Muscle layer of colon (tissue), 2 donors: ENCODE results near the gene KRT79.

Experiments
- H3K27ac ChIP-seq: one replicate; pipeline ENCODE4 v1.7.0; 2013; ENCODE audit warnings: low read depth, mild to moderate bottlenecking, low read length, moderate library complexity
- H3K27me3 ChIP-seq, 2 donors: one replicate each; pipeline ENCODE4 v1.7.0; 2013; ENCODE audit warnings: low read length in 2 of 2, mild to moderate bottlenecking in 2 of 2; ENCODE audit not compliant: insufficient read depth in 2 of 2, control insufficient read depth in 1 of 2
- H3K36me3 ChIP-seq: one replicate; pipeline ENCODE4 v1.7.0; 2013; ENCODE audit warnings: mild to moderate bottlenecking, low read length; ENCODE audit not compliant: insufficient read depth
- H3K4me1 ChIP-seq: one replicate; pipeline ENCODE4 v1.7.0; 2013; ENCODE audit warnings: mild to moderate bottlenecking, low read length; ENCODE audit not compliant: insufficient read depth
- H3K4me3 ChIP-seq, 2 donors: one replicate each; pipeline ENCODE4 v1.7.0; 2013; ENCODE audit warnings: low read length in 2 of 2, low read depth in 1 of 2, mild to moderate bottlenecking in 1 of 2, moderate library complexity in 1 of 2
- H3K9ac ChIP-seq: one replicate; pipeline ENCODE4 v1.7.0; 2013; ENCODE audit warnings: low read length
- H3K9me3 ChIP-seq: one replicate; pipeline ENCODE4 v1.7.0; 2013; ENCODE audit warnings: mild to moderate bottlenecking, low read length
- donor health status: abdominal sarcoma.
- donor health status: Adenocarcinoma of cecum.

The KRT79 gene

DNA sequence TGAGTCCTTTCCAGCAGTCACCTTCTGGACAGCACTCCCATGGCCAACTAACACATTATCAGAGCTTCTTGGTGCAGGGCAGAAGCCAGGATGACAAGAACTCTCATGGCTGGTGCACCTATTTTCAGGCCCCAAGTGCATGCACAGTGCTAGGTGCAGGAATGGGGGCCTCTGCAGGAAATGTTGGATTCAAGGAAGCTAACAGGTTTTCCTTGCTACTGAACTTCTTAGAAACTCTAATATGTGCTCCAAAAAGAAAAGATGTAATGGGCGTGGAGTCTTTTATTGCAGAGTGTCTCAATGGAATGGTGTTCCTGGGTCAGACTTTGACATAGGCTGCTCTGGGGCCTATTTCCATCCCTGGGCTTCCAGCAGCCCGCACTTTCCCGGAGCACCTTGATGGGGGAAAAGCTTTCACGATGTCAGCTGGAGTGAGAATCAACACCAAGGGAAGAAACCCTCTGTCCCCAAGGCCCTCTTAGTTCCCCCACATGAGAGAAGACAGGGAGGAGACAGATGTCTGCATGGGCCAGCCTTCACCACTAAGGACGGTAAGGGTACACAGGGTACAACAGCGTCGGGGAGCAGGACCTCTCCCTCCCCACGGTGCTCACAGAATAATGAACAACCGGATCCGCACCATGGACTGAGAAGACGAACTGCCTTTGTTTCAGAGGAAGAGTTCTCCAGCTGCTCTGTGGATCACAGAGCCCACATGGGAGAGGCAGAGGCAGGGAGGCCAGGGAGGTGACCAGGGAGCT is 45.1 kb downstream of the KRT79 start:
- Histone ChIP-seq H3K9me3 (no peaks in the 10 kb centered on the region), H3K9ac (no peak overlapping the region), H3K27ac (no peak overlapping the region), H3K36me3 (no peaks in the 10 kb centered on the region), H3K27me3 (peaks cover 0 to 23% of the 10 kb centered on the region in 2 donors), H3K4me1 (peaks cover 3% of the 10 kb centered on the region), H3K4me3 (no peak overlapping the region)

DNA sequence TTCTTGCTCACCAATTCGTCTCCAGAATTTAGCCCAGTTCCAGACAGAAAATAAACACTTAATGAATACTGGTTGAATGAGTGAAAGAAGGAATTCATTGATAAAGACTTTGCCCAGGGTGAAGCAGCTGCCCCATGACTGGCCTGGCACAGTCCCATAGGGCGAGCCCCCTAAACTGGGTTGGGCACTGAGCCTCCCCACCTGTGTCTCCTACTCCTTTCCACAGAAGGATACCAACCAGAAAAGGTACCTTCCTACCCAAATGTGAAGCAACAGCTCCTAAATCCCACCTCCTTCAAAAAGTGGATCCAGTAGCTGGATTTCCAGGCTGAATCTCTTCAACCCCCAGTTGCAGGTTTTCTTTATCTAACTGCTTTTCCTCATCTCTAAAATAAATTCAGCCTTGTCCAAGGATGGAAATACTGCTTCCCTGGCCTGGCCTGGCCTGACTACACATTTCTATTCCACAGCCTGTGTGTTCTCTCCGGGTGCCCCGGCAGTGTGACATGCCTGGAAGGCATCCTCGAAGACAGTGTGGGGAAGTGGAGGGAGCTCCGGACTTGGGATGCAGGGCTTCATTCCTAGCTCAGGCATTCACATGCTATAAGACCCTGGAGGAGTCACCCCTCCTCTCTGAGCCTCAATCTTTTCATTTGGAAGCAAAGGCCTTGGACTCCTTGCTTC is 45.8 kb downstream of the KRT79 start:
- Histone ChIP-seq H3K4me3 (no peak overlapping the region), H3K27me3 (peaks cover 0 to 23% of the 10 kb centered on the region in 2 donors), H3K27ac (no peak overlapping the region), H3K4me1 (peaks cover 3% of the 10 kb centered on the region), H3K9me3 (no peaks in the 10 kb centered on the region), H3K9ac (no peak overlapping the region), H3K36me3 (no peaks in the 10 kb centered on the region)

DNA sequence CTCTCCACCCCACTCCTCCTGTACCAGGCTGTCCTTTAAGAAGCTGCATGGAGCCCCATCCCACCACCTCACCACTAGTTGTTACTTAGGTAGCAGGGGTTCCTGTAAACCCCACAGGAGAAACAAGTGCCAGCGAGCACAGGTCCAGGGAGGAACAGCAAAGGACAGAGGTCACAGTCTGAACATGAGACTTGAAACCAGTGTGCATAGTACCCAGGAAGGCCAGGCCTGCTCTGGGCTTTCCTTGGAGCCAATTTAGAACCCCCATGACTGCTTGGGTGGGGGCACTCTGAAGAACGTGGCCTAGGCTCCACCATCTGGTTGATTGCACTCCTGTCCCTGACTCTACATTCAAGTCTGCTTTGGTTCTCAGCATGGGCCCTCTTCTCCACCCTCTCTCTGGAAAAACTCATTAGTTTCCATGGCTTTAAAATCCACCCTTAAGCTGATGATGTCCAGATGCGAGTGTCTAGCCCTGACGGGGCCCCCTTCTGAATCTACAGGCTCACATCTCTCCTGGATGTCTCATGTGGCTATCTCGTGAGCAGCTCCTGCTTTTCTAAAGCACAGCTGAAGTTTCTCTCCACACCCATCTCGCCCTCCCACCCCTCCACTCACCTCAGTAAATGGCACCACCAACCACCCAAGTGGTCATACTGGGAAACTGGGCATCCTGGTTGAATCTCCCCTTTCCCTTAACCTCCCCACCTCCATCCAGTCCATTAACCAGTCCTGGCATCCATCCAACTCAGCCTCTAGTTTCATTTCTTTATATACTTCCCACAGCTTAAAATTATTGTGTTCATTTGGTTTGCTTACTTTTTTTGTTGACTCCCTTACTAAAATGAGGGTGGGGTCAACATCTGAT is 46.6 kb downstream of the KRT79 start:
- Histone ChIP-seq H3K27ac (no peak overlapping the region), H3K4me1 (peaks cover 3% of the 10 kb centered on the region), H3K4me3 (no peak overlapping the region), H3K9ac (no peak overlapping the region), H3K36me3 (no peaks in the 10 kb centered on the region), H3K27me3 (peaks cover 0 to 23% of the 10 kb centered on the region in 2 donors), H3K9me3 (no peaks in the 10 kb centered on the region)

DNA sequence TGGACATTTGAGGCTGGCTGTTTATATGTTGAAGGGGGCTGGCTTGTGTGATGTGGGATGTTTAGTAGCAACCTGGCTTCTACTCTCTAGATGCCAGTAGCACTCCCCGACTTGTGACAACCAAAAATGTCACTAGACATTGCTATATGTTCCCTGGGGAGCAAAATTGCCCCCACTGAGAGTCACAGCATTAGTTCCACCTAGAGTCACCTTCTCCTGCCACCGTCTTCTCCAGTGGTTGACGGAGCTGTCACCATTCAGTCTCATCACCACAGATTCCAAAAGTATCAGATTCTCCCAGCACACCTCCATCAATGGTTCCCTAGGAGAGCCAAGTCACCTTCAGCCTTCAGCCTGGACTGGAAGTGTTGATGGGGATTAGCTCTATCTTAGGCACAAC is 49.2 kb downstream of the KRT79 start:
- Histone ChIP-seq H3K4me3 (no peak overlapping the region), H3K36me3 (no peaks in the 10 kb centered on the region), H3K27ac (no peak overlapping the region), H3K9me3 (no peaks in the 10 kb centered on the region), H3K27me3 (peaks cover 0 to 7% of the 10 kb centered on the region in 2 donors), H3K9ac (no peak overlapping the region), H3K4me1 (no peaks in the 10 kb centered on the region)

DNA sequence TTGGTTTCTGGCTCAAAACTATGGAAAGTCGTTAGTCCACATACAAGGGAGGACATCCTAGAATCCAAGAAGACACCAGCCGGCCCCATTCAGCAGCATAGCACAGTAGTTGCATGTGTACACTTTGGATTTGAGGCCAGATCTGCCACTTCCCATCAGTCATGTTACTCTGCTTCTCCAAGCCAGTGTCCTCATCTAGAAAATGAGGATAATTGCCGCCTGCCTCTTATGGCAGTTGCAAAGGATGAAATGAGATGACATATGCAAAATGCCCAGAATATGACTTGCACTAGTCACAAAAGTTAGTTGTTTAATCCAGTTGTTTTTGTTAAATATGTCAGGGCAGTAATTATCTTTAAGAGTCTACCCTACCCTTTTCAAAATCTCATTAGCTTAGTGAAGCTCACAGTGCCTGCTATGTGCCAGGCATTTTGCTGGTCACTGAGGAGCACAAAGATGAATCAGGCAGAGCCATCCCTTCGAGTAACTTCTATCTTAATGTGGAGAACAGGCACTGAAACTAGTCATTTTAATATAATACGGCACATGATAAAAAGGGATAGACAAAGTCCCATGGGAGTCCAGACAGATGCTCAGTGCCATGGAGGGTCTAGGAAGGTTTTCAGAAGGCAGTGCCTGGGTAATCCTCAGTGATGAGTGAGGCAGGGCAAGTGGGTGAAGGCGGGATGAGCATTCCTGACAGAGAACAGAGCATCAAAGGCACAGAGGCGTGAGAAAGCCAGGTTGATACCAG is 50.4 kb downstream of the KRT79 start:
- H3K36me3 ChIP-seq = no peaks in the 10 kb centered on the region
- no peaks in the 10 kb centered on the region for H3K4me1 ChIP-seq
- H3K9ac ChIP-seq = no peak overlapping the region
- no peak overlapping the region for H3K27ac ChIP-seq
- no peak overlapping the region for H3K4me3 ChIP-seq
- no peaks in the 10 kb centered on the region for H3K27me3 ChIP-seq
- no peaks in the 10 kb centered on the region for H3K9me3 ChIP-seq

DNA sequence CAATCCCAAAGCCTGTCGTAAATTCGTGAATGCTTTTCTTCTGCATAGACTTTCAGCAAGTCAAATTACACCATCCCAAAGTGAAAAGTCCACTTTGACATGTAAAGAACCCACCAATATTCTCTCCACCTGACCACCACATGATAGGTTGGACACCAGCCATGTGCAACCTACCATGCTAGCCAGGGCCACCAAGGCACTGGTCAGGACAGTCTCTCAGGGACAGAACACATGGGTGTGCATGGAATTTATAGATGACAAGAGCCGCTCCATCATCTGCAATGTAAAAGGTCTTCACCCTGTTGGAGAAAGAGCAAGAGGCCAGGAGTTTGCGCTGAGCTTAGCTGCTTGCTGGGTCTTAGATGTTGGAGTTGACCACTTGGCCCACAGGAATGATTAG is 51.6 kb downstream of the KRT79 start:
- Histone ChIP-seq H3K9me3 (no peaks in the 10 kb centered on the region), H3K27ac (no peak overlapping the region), H3K36me3 (no peaks in the 10 kb centered on the region), H3K4me1 (no peaks in the 10 kb centered on the region), H3K27me3 (no peaks in the 10 kb centered on the region), H3K9ac (no peak overlapping the region), H3K4me3 (no peak overlapping the region)

DNA sequence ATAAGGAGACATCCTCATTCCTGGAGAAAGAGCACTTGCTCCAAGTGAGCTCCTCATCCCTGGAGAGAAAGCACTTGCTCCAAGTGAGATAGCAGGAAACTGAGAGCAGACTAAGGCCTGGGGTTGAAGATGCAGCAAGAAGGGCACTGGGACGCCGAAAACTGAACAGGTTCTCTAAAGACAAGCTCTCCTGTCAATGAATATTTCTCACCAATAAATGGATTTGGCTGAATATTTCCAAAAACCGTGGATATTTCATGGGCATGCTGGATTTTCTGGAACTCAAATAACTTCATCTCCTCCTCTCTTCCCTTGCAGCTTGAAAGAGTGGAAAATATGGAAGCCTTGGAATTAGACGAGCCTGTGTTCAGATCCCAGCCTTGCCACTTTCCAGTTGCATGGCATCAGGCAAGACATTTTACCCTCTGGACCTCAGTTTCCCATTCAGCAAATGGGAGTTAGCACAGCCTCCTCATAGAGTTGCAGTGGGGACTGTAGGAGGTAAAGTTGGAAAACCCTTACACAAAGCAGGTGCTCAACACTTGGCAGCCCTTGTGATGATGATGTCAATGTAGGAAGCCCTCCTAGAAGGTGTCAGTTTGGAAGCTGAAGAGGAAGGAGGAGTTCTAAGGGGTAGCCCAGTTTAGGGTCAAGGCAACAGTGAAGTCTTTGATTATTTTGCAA is 52.6 kb downstream of the KRT79 start:
- no peak overlapping the region for H3K27ac ChIP-seq
- H3K27me3 ChIP-seq = no peaks in the 10 kb centered on the region
- no peak overlapping the region for H3K4me3 ChIP-seq
- no peaks in the 10 kb centered on the region for H3K4me1 ChIP-seq
- H3K9me3 ChIP-seq = no peaks in the 10 kb centered on the region
- no peaks in the 10 kb centered on the region for H3K36me3 ChIP-seq
- no peak overlapping the region for H3K9ac ChIP-seq

DNA sequence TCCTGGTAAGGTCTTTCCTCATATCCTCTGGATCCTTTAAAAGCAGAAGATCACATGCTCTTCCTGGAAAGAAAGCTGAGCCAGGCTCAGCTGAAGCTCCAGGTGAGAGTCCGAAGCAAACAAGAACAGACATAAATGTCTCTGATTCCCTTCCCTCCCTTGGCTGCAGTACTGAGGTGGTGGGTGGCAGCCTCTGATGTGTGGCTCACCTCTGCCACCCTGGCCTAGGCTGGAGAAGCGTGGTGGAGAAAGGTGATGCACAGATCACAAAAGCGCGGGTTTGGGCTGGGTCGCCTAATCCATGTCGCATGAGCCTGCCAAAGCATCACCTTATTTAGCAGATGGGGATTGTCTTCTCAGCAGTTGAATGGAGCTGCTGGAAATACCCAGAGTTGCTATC is 54.2 kb downstream of the KRT79 start:
- H3K27ac ChIP-seq = no peak overlapping the region
- H3K4me3 ChIP-seq = no peak overlapping the region
- no peaks in the 10 kb centered on the region for H3K4me1 ChIP-seq
- no peaks in the 10 kb centered on the region for H3K36me3 ChIP-seq
- H3K9ac ChIP-seq = no peak overlapping the region
- H3K9me3 ChIP-seq = no peaks in the 10 kb centered on the region
- H3K27me3 ChIP-seq = no peaks in the 10 kb centered on the region

DNA sequence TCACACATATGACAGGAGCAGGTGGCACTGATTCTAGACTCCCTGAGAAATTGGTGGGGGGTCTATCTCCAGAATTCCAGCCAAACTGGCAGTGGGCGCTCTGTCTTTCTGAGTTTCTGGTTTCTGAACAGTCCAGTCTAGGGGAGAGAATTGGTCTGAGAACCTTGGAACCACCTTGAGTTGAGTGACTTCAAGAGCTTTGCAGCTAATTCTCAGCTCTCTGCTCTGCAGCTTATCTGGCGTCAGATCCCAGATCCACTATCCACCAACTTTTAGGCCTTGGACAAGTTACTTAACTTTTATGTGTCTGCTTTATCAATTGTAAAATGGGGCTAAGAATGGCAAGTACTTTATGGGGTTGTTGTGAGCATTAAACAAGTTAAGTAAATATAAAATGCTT is 55.3 kb downstream of the KRT79 start:
- no peaks in the 10 kb centered on the region for H3K36me3 ChIP-seq

DNA sequence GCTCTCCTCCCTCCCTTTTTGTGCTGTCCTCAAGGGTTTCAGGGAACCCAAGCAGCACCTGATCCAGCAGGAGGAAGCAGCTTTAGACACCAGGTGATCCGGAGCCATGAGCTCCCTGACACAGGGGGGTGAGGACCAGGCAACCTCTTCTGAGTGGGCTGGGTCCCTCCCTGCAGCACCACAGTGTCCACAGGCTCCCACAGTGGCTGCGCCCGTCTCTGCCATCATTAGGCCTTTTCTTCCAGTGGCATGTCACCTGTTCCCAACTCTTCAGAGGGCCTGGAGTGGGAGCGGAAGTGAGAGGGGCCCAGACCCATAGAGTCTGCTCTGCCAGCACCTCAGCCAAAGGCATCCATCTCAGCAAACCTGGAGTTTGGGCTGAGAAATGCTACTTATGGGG is 56.5 kb downstream of the KRT79 start:
- Histone ChIP-seq H3K27me3 (no peaks in the 10 kb centered on the region), H3K4me3 (no peak overlapping the region), H3K27ac (no peak overlapping the region), H3K9me3 (no peaks in the 10 kb centered on the region), H3K9ac (no peak overlapping the region), H3K4me1 (no peaks in the 10 kb centered on the region), H3K36me3 (no peaks in the 10 kb centered on the region)

More for the DNA sequence above, 55.3 kb downstream of the KRT79 start:
- H3K27me3 ChIP-seq = no peaks in the 10 kb centered on the region
- H3K9me3 ChIP-seq = no peaks in the 10 kb centered on the region
- no peak overlapping the region for H3K9ac ChIP-seq
- H3K27ac ChIP-seq = no peak overlapping the region
- no peaks in the 10 kb centered on the region for H3K4me1 ChIP-seq
- no peak overlapping the region for H3K4me3 ChIP-seq
